ENCODE results near the gene NFIA.

Gene NFIA

GRCh38 chr1:61420909-61421835 is 338.8 kb downstream of the NFIA start:
- DNase-seq, result no peak

GRCh38 chr1:61423643-61424042 is 341.3 kb downstream of the NFIA start:
- DNase-seq, result no peak

- no peak for DNase-seq
These were observed 342.0 kb downstream of the NFIA start for GRCh38 chr1:61424382-61424781.

GRCh38 chr1:61425040-61425439 is 342.7 kb downstream of the NFIA start:
- DNase-seq, result no peak

- DNase-seq, result no peak
These were observed 343.9 kb downstream of the NFIA start for GRCh38 chr1:61426254-61426653.

GRCh38 chr1:61426885-61427284 is 344.5 kb downstream of the NFIA start:
- no peak for DNase-seq

- no peak for DNase-seq
These were observed 345.1 kb downstream of the NFIA start for GRCh38 chr1:61427510-61427909.

- DNase-seq, result no peak
These were observed 345.8 kb downstream of the NFIA start for GRCh38 chr1:61428146-61428545.

GRCh38 chr1:61432616-61433388 is 350.4 kb downstream of the NFIA start:
- DNase-seq, result no peak

GRCh38 chr1:61433646-61434045 is 351.3 kb downstream of the NFIA start:
- no peak for DNase-seq

- DNase-seq, result peak; percentile 53
These were observed 351.9 kb downstream of the NFIA start for GRCh38 chr1:61434276-61434675.

GRCh38 chr1:61435226-61435625 is 352.9 kb downstream of the NFIA start:
- DNase-seq, result no peak

GRCh38 chr1:61436016-61436415 is 353.7 kb downstream of the NFIA start:
- DNase-seq, result no peak

GRCh38 chr1:61436491-61437120 is 354.2 kb downstream of the NFIA start:
- no peak for DNase-seq

- no peak for DNase-seq
These were observed 356.9 kb downstream of the NFIA start for GRCh38 chr1:61439234-61439633.

GRCh38 chr1:61441723-61442262 is 359.4 kb downstream of the NFIA start:
- no peak for DNase-seq

- DNase-seq, result no peak
These were observed 360.2 kb downstream of the NFIA start for GRCh38 chr1:61442544-61442943.

GRCh38 chr1:61444288-61444687 is 361.9 kb downstream of the NFIA start:
- DNase-seq, result no peak

- no peak for DNase-seq
These were observed 363.0 kb downstream of the NFIA start for GRCh38 chr1:61445269-61445825.

GRCh38 chr1:61446531-61446991 is 364.2 kb downstream of the NFIA start:
- no peak for DNase-seq

GRCh38 chr1:61447106-61447967 is 365.0 kb downstream of the NFIA start:
- no peak for DNase-seq

- DNase-seq, result no peak
These were observed 365.6 kb downstream of the NFIA start for GRCh38 chr1:61447968-61448430.
